ENCODE results near the gene VOPP1. TPM values are rescaled to one million over a fixed set of nuclear protein-coding genes. Genes with fewer than 3 reads are reported as not detected.
A peak's percentile ranks its signal among the peaks of the same experiment; 100 is the strongest.

The VOPP1 gene
- total RNA-seq, 2 experiments from 2014 or later: 49.6 to 53.1 TPM

DNA sequence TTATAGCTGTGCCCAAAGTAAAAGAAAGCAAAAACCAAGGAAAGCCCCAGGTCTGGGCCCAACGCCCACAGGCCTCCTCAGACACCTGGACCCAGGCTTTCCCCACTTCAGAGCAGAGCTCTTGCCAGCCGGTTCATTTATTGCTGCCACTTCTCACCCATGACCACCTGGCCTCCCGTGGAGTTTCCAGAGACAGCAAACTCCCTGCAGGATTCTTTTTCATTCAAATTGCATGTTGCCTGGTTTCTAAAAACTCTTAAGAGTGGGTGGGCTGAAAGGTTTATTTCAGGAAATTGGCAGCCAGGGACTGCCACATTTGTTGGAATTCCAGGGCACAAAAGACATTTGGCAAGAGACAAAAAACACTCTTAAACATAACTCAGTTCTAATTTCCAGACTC, 4.7 kb downstream of the VOPP1 start:
- H3K27me3 ChIP-seq (ENCODE audit: control insufficient read depth in 1 of 2, insufficient read depth in 2 of 2, low read length in 2 of 2): no peaks in the 10 kb centered on the region
- Mint-ChIP-seq H3K9me3 (no peaks in the 10 kb centered on the region), H3K4me3 (peak overlapping the region; percentile 5), H3K27ac (peak overlapping the region; percentile 81), H3K4me1 (ENCODE audit: low read depth) (peaks cover 80% of the 10 kb centered on the region), H3K27me3 (no peaks in the 10 kb centered on the region), H3K36me3 (ENCODE audit: low read depth) (peaks cover 10% of the 10 kb centered on the region)
- no peak overlapping the region for H3K4me3 ChIP-seq (ENCODE audit: low read length)
- H3K27ac ChIP-seq (ENCODE audit: low read depth in 1 of 2, low read length in 2 of 2): peak overlapping the region in 1 of 2 donors; percentile 25
- TF ChIP-seq CTCF (IDR thresholded peaks at IDR 0.05): no peak
- ChIA-PET POLR2A (interaction anchor here (1.0 to 1.9 kb wide), 2 partner anchors 34 to 99 kb away, joined by 3 to 5 read pairs; no protein-coding TSS in a partner anchor), CTCF (interaction anchor here (1.7 kb wide), 1 partner anchor 26 kb away, joined by 5 read pairs; no protein-coding TSS in a partner anchor)
- ATAC-seq (ENCODE audit: poor library complexity) (no peak), DNase-seq (peak in 2 of 14 experiments; percentile 26 to 43)
- intact Hi-C loops (cut with DNase I, micrococcal nuclease): loop anchor here in 1 of 2 experiments (5.0 to 10.0 kb wide), 2 partner anchors 35 to 497 kb away; partner anchors contain the start of gene SUMF2
- peaks cover 8% of the 10 kb centered on the region for H3K36me3 ChIP-seq (ENCODE audit: insufficient read depth, low read length)
- H3K9me3 ChIP-seq (ENCODE audit: control insufficient read depth in 1 of 2, insufficient read depth in 1 of 2, low read length in 2 of 2): no peaks in the 10 kb centered on the region
- peaks cover 65% of the 10 kb centered on the region for H3K4me1 ChIP-seq (ENCODE audit: insufficient read depth, low read length)

DNA sequence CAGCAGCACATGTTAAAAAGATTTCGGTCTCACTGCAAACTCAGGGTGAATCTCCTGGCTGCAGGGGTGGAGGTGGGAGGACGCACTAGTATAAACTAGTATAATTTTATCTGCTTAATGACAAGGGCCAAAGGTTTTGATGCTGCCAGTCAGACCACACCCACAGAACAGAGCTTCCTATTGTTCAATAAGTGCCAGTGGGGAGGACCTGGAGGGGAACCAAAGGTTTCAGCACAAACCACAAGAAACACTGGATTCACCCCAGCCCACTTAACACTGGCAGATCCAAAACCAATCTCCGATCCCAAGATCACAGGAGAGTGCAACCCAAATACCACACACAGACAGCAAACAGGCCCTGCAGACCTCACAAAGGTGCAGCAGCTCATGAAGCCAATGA, 6.6 kb downstream of the VOPP1 start:
- Histone ChIP-seq H3K36me3 (ENCODE audit: insufficient read depth, low read length) (peaks cover 13% of the 10 kb centered on the region), H3K9me3 (ENCODE audit: control insufficient read depth in 1 of 2, insufficient read depth in 1 of 2, low read length in 2 of 2) (no peaks in the 10 kb centered on the region), H3K27ac (ENCODE audit: low read depth in 1 of 2, low read length in 2 of 2) (no peak overlapping the region), H3K27me3 (ENCODE audit: control insufficient read depth in 1 of 2, insufficient read depth in 2 of 2, low read length in 2 of 2) (no peaks in the 10 kb centered on the region), H3K4me1 (ENCODE audit: insufficient read depth, low read length) (peaks cover 81% of the 10 kb centered on the region), H3K4me3 (ENCODE audit: low read length) (no peak overlapping the region)
- CTCF ChIA-PET: no interaction called here
- no peak for TF ChIP-seq CTCF (IDR thresholded peaks at IDR 0.05)
- Mint-ChIP-seq H3K27me3 (no peaks in the 10 kb centered on the region), H3K4me3 (peak overlapping the region; percentile 46), H3K9me3 (no peaks in the 10 kb centered on the region), H3K27ac (peak overlapping the region; percentile 81), H3K4me1 (ENCODE audit: low read depth) (peaks cover 95% of the 10 kb centered on the region), H3K36me3 (ENCODE audit: low read depth) (peaks cover 4% of the 10 kb centered on the region)
- DNase-seq (peak in 1 of 14 experiments; percentile 32), ATAC-seq (ENCODE audit: poor library complexity) (no peak)
- POLR2A ChIA-PET: interaction anchor here (0.8 to 1.0 kb wide), 2 partner anchors 10 to 97 kb away, joined by 3 read pairs; no protein-coding TSS in a partner anchor
- intact Hi-C loops (cut with DNase I, micrococcal nuclease): loop anchor here in 1 of 2 experiments (5.0 to 10.0 kb wide), 2 partner anchors 33 to 499 kb away; partner anchors contain the start of gene SUMF2

GRCh38 chr7:55563596-55564325, 8.5 kb downstream of the VOPP1 start:
- CTCF ChIA-PET: interaction anchor here (0.6 kb wide), 1 partner anchor 488 kb away, joined by 3 read pairs; the partner anchor contains the start of genes CCT6A and PSPH
- H3K4me1 ChIP-seq (ENCODE audit: insufficient read depth, low read length): peaks cover 80% of the 10 kb centered on the region
- Mint-ChIP-seq H3K36me3 (ENCODE audit: low read depth) (no peaks in the 10 kb centered on the region), H3K27me3 (no peaks in the 10 kb centered on the region), H3K4me1 (ENCODE audit: low read depth) (peaks cover 95% of the 10 kb centered on the region), H3K4me3 (no peak overlapping the region), H3K9me3 (no peaks in the 10 kb centered on the region), H3K27ac (peak overlapping the region; percentile 81)
- peaks cover 13% of the 10 kb centered on the region for H3K36me3 ChIP-seq (ENCODE audit: insufficient read depth, low read length)
- no peaks in the 10 kb centered on the region for H3K27me3 ChIP-seq (ENCODE audit: control insufficient read depth in 1 of 2, insufficient read depth in 2 of 2, low read length in 2 of 2)
- no peak overlapping the region for H3K4me3 ChIP-seq (ENCODE audit: low read length)
- ATAC-seq (ENCODE audit: poor library complexity) (no peak), DNase-seq (no peak)
- TF ChIP-seq CTCF (IDR thresholded peaks at IDR 0.05): no peak
- intact Hi-C loops (cut with DNase I, micrococcal nuclease): loop anchor here in 1 of 2 experiments (10.0 kb wide), 1 partner anchor 501 kb away; the partner anchor contains the start of gene SUMF2
- H3K9me3 ChIP-seq (ENCODE audit: control insufficient read depth in 1 of 2, insufficient read depth in 1 of 2, low read length in 2 of 2): no peaks in the 10 kb centered on the region
- POLR2A ChIA-PET: interaction anchor here (0.6 to 1.3 kb wide), 3 partner anchors 10 to 95 kb away, joined by 3 to 4 read pairs (median 3); no protein-coding TSS in a partner anchor
- H3K27ac ChIP-seq (ENCODE audit: low read depth in 1 of 2, low read length in 2 of 2): no peak overlapping the region

Measured in CD4-positive, alpha-beta T cell (primary cell).